Cardiac fibroblast (primary cell): ENCODE results near the gene C16orf90.
"Not testable (repeated sequence)": the region's sequence is repeated elsewhere in the genome, so short reads cannot be mapped to it uniquely, and the experiment has no call there.

Experiments used
- DNase-seq, 2 donors: peaks; one replicate each; pipeline versions ENCODE4 v3.0.0 to v3.0.0-alpha.2; 2010; ENCODE audit warnings: low read depth in 2 of 2
- H3K4me3 ChIP-seq, 2 donors: replicated peaks in 1 of 2; 1 replicate in 1 of 2; 2 replicates in 1 of 2; pipeline ENCODE4 v1.5.1; 2011; ENCODE audit warnings: low read depth in 2 of 2, low read length in 2 of 2, mild to moderate bottlenecking in 2 of 2, moderate library complexity in 1 of 2
- CTCF ChIP-seq: IDR thresholded peaks from one replicate; pipeline ENCODE4 v1.5.1; 2011; ENCODE audit warnings: low read depth, mild to moderate bottlenecking, low read length, inconsistent platforms

C16orf90 gene

DNA sequence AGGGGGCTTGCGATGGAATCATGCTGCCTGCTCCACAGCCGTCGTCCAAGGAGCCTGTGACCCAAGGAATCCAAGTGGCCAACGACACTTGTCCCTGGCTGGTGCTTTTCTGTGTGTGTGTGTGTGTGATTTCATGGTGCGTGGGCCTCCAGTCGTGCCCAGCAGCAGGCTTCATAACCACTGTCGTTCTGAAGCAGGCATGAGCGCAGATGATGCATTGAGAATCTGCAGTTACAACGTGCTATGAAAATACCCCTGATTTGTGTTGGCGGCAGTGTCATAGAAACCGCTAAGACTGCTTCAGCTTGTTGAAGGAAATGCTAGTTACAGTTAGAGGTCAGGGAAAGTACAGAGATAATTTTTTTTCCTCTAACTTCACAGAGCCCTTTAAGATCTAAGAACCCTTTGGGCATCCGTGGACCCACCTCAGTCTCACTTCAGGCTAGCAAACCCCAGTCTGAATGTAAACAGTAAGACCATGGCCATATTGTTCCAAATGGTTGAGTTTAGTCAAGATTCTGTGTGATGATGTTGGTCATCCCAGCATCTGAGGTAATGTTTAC is 15.6 kb downstream of the C16orf90 start:
- no peak for DNase-seq
- H3K4me3 ChIP-seq, result no peak overlapping the region
- TF ChIP-seq CTCF, result no peak

DNA sequence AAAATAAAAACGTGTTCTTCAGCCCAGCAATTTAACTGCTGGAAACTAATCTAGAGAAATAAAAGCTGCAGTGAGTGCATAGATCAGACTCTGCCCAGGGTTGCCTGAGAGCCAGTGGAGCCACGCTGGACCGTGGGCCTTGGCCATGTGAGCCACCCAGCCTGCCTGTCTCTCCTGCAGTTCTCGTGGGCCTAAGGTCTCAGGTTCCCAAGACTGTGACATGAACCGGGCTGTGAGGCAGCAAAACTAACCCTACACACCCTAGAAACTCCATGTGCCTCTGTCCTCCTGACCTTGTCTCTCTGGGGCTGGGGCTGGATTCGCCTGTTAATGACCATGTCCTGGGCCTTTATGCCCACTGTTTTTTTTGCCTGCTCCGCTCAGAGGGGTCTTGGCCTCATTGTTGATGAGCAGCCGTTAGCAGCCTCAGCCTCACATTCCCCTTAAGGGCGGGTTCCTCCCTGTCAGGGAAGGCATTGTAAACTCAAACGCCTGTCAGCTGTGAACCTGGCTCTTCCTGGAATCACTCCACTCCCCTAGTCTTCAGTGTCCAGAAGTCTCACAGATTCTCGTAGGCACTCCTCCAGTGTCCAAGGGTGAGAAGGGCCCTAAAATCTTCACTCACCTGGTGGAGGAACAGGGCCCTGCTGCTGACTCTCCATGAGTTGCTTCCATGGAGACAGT is 16.9 kb downstream of the C16orf90 start:
- no peak overlapping the region for H3K4me3 ChIP-seq
- no peak for TF ChIP-seq CTCF
- DNase-seq, result no peak

DNA sequence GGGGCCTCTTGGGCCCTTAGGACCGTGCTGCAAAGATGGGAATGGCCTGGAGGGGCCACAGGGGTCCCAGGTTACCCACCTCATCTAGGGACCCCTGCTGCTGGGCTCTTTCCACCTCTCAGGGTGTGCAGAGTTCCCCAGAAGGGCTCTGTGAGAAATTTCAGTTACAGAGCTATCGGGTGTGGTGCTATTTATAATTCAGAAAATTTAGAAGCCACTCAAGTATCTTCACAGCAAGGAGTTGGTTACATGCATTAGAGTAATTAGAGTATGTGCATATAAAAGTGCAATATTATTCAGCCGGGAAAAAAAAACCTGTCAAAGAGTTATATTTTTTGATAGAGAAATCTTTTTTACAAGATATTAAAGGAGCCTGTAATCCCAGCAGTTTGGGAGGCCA is 18.9 kb downstream of the C16orf90 start:
- TF ChIP-seq CTCF, result no peak
- no peak for DNase-seq
- no peak overlapping the region for H3K4me3 ChIP-seq

GRCh38 chr16:3475604-3476375 is 19.5 kb downstream of the C16orf90 start:
- no peak for DNase-seq
- no peak overlapping the region for H3K4me3 ChIP-seq
- TF ChIP-seq CTCF, result no peak

DNA sequence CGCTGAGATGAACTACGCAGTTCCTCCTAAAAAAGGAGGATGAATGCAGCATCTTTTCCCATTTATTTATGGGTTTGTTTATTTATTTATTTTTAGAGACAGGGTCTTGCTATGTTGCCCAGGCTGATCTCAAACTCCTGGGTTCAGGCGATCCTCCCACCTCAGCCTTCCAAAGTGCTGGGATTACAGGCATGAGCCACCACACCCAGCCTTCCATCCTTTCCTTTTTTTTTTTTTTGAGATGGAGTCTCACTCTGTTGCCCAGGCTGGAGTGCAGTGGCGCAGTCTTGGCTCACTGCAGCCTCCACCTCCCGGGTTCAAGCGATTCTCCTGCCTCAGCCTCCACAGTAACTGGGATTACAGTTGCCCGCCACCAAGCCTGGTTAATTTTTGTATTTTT is 20.4 kb downstream of the C16orf90 start:
- H3K4me3 ChIP-seq, DNase-seq: not testable (repeated sequence)

- TF ChIP-seq CTCF, result no peak
- H3K4me3 ChIP-seq, result no peak overlapping the region
- DNase-seq, result no peak
Measured at GRCh38 chr16:3474136-3474779, 21.0 kb downstream of the C16orf90 start.

- H3K4me3 ChIP-seq, DNase-seq: not testable (repeated sequence)
Measured at GRCh38 chr16:3473596-3473943, 21.7 kb downstream of the C16orf90 start.
